GM10266 (cell line): ENCODE results near the gene AIFM2.

ENCODE experiments used
- DNase-seq: peaks from one replicate; pipeline ENCODE4 v3.0.0; 2012; ENCODE audit errors: extremely low spot score
- CTCF ChIP-seq: IDR thresholded peaks from 2 replicates; pipeline ENCODE4 v1.5.1; 2012; ENCODE audit warnings: mild to moderate bottlenecking, low read depth; ENCODE audit not compliant: control insufficient read depth, insufficient read depth; ENCODE audit errors: missing control alignments

AIFM2 gene

GRCh38 chr10:70078937-70079336 is 53.7 kb downstream of the AIFM2 start:
- no peak for DNase-seq
- no peak for TF ChIP-seq CTCF

- TF ChIP-seq CTCF, result no peak
- no peak for DNase-seq
Measured at GRCh38 chr10:70078329-70078728, 54.3 kb downstream of the AIFM2 start.

GRCh38 chr10:70074971-70075370 is 57.7 kb downstream of the AIFM2 start:
- no peak for TF ChIP-seq CTCF
- DNase-seq, result no peak

- DNase-seq, result no peak
- TF ChIP-seq CTCF, result no peak
Measured at GRCh38 chr10:70074165-70074564, 58.5 kb downstream of the AIFM2 start.

GRCh38 chr10:70070834-70071233 is 61.8 kb downstream of the AIFM2 start:
- TF ChIP-seq CTCF, result no peak
- no peak for DNase-seq

- DNase-seq, result no peak
- TF ChIP-seq CTCF, result no peak
Measured at GRCh38 chr10:70069346-70069745, 63.3 kb downstream of the AIFM2 start.

- TF ChIP-seq CTCF, result no peak
Measured at GRCh38 chr10:70068925-70069324, 63.7 kb downstream of the AIFM2 start.

GRCh38 chr10:70067586-70067985 is 65.0 kb downstream of the AIFM2 start:
- no peak for DNase-seq
- no peak for TF ChIP-seq CTCF

More at GRCh38 chr10:70068925-70069324, 63.7 kb downstream of the AIFM2 start:
- no peak for DNase-seq
